Activated T-cell treated with anti-CD3 and anti-CD28 coated beads, Interleukin-2, amount 50 U/mL, for 24 hours (primary cell): ENCODE data around the gene EDEM2.
"Not testable (repeated sequence)": the region's sequence is repeated elsewhere in the genome, so short reads cannot be mapped to it uniquely, and the experiment has no call there.

Experiments
- DNase-seq: peaks from one replicate; pipeline ENCODE4 v3.0.0-alpha.2; 2020
- H3K27ac Mint-ChIP-seq: 2 replicates; pipeline ENCODE4 v1.8.0; 2020; ENCODE audit warnings: mild to moderate bottlenecking, mixed read lengths
- H3K27me3 Mint-ChIP-seq: 2 replicates; pipeline ENCODE4 v1.8.0; 2020; ENCODE audit warnings: mixed read lengths
- H3K36me3 Mint-ChIP-seq: 2 replicates; pipeline ENCODE4 v1.8.0; 2020; ENCODE audit warnings: low read depth, mixed read lengths
- H3K4me1 Mint-ChIP-seq: 2 replicates; pipeline ENCODE4 v1.8.0; 2020; ENCODE audit warnings: low read depth, mixed read lengths
- H3K4me3 Mint-ChIP-seq: 2 replicates; pipeline ENCODE4 v1.8.0; 2020; ENCODE audit warnings: mild to moderate bottlenecking, moderate library complexity, mixed read lengths
- H3K9me3 Mint-ChIP-seq: 2 replicates; pipeline ENCODE4 v1.8.0; 2020; ENCODE audit warnings: mixed read lengths

Gene EDEM2

DNA sequence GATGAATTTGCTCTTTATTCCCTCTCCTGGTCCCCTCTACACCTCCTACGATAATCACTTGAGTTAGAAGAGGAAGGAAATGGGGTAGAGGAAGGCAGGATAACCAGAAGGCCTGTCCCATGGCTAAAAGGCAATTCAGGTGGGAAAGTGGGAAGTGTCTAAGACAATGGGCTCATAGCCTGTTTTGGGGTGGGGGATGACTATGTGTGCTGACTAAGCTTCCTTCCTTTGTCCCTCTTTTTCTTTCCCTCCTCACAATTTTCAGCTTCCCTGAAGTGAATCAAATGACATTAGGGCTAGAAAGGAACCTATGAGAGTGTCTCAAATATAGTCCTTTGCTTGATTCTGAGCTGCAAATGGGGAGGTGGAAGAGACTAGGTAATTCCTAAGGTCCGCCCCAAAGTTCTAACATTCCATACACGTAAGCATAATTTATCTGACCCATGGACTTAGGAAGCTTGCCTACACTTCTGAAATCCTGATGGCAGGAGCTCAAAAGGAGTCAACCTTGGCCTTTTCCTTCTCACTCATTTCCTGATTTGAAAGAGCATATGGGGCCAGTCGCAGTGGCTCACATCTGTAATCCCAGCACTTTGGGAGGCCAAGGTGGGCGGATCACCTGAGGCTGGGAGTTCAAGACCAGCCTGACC is 24.3 kb downstream of the EDEM2 start:
- no peak for DNase-seq
- Mint-ChIP-seq H3K4me1 (peaks cover 6% of the 10 kb centered on the region), H3K27ac (no peak overlapping the region), H3K9me3 (no peaks in the 10 kb centered on the region), H3K36me3 (peaks cover 91% of the 10 kb centered on the region), H3K4me3 (no peak overlapping the region), H3K27me3 (no peaks in the 10 kb centered on the region)

DNA sequence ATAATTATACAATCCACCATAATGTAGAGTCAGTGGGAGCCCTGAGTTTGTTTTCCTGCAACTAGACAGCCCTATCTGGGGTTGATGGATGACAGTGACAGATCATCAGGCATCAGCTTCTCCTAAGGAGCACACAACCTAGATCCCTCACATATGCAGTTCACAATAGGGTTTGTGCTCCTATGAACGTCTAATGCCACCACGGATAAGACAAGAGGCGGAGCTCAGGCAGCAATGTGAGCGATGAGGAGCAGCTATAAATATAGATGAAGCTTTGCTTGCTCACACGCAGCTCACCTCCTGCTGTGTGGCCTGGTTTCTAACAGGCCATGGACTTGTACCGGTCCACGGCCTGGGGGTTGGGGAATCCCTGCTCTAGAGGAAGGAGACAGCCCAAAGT is 25.9 kb downstream of the EDEM2 start:
- H3K27ac Mint-ChIP-seq, result peak overlapping the region; percentile 40

DNA sequence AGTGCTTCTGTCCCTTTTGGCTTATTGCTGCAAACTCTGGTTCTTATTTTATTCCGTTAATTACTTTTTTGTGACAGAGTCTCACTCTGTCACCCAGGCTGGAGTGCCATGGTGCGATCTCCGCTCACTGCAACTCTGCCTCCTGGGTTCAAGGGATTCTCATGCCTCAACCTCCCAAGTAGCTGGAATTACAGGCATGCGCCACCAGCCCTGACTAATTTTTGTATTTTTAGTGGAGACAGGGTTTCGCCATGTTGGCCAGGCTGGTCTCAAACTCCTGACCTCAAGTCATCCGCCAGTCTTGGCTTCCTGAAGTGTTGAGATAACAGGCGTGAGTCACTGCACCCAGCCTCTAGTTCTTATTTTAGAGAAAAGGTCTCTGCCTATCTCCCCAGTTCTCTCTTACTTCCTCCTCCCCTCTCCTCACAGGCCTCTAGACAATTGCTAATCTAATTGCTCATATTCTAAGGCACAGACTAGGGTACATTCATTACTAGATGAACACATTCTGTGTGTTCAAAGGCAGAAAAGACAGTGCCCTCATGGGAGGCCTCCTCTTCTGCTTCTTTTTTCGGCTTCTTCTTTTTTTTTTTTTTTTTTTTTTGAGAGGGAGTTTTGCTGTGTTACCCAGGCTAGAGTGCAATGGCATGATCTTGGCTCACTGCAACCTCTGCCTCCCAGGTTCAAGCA is 27.0 kb downstream of the EDEM2 start:
- Mint-ChIP-seq H3K27ac (peak overlapping the region; percentile 78), H3K36me3 (peaks cover 93% of the 10 kb centered on the region), H3K27me3 (no peaks in the 10 kb centered on the region), H3K4me3 (no peak overlapping the region), H3K9me3 (no peaks in the 10 kb centered on the region), H3K4me1 (peaks cover 13% of the 10 kb centered on the region)
- no peak for DNase-seq

More for the DNA sequence above, 25.9 kb downstream of the EDEM2 start:
- Mint-ChIP-seq H3K36me3 (peaks cover 92% of the 10 kb centered on the region), H3K4me1 (peaks cover 13% of the 10 kb centered on the region), H3K4me3 (no peak overlapping the region), H3K27me3 (no peaks in the 10 kb centered on the region), H3K9me3 (no peaks in the 10 kb centered on the region)
- no peak for DNase-seq

DNA sequence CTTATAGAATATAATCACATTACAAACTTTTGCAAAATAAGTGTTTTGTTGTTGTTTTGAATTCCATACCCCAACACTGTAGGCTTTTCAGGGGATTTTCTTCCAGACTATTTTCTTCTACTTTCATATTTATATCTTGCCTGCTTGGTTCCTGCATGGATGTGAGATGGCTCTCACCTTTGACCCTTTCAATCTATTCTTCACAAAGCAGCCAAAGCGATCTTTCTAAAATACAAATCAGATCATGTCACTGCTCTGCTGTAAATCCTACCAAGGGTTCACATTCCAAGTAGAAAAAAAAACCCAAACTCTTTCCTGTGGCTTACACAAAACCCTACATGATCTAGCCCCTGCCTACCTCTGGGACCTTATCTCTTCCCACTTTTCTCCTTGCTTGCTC is 29.5 kb downstream of the EDEM2 start:
- H3K27me3 Mint-ChIP-seq, result no peaks in the 10 kb centered on the region
- no peaks in the 10 kb centered on the region for H3K9me3 Mint-ChIP-seq
- peaks cover 13% of the 10 kb centered on the region for H3K4me1 Mint-ChIP-seq
- peaks cover 85% of the 10 kb centered on the region for H3K36me3 Mint-ChIP-seq
- no peak for DNase-seq
- no peak overlapping the region for H3K4me3 Mint-ChIP-seq
- H3K27ac Mint-ChIP-seq, result peak overlapping the region; percentile 14

DNA sequence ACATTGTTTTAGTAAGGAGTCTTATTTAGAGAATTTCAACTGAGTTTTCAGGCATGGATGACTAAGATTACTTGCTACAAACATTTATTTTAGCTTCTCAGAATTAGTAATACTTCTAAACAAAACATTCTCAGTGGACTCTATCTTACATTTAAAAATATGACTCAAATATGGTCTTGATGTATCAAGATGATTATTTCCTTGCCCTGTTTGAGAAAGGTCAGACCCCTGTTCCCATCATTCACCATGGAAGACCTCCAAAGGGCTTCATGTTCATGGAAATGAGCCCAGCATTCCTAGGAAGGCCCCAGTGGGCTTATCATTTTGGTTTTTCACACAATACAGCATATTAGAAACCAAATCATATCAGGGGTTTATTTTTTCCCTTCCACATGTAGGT is 29.9 kb downstream of the EDEM2 start:
- peak overlapping the region; percentile 78 for H3K27ac Mint-ChIP-seq

DNA sequence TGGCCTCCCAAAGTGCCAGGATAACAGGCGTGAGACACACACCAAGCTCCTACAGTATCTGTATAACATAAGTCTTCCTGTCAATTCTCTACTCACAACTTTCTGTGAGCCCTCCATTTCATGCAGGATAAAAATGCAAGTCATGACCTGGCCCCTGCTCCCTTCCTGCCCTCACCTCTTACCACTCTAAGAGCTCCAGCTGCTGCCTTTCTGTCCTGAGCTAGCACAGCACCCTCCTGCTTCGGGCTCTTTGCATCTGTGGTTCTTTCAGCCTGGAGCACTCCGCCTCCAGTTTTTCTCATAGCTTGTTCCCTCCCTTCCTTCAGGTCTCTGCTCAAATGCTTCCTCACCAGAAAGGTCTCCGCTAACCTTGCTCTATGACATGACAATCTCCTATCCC is 30.9 kb downstream of the EDEM2 start:
- Mint-ChIP-seq H3K4me3 (no peak overlapping the region), H3K27me3 (no peaks in the 10 kb centered on the region), H3K36me3 (peaks cover 83% of the 10 kb centered on the region), H3K4me1 (peaks cover 14% of the 10 kb centered on the region), H3K27ac (peak overlapping the region; percentile 78), H3K9me3 (no peaks in the 10 kb centered on the region)
- no peak for DNase-seq

More for the DNA sequence above, 29.9 kb downstream of the EDEM2 start:
- no peaks in the 10 kb centered on the region for H3K27me3 Mint-ChIP-seq
- no peak for DNase-seq
- H3K9me3 Mint-ChIP-seq, result no peaks in the 10 kb centered on the region
- H3K36me3 Mint-ChIP-seq, result peaks cover 86% of the 10 kb centered on the region
- no peak overlapping the region for H3K4me3 Mint-ChIP-seq
- H3K4me1 Mint-ChIP-seq, result peaks cover 13% of the 10 kb centered on the region

DNA sequence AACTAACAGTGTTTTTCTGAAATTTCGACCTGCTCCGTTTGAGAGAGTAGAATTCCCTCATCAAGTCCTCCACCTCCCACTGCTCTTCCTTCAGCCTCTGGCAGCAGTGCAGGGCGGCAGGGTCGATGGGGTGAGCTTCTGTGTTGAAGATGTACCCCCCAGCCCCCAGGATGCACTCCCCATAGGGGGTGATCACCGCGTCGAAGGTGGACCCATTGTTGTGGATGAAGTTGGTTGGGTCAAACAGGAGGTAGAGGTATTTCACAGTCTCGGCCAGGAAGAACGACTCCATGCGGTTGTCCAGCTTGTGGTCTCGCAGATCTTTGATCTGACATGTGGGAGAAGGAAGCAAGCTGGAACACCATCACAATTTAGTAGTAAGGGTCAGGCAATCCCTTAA is 31.5 kb downstream of the EDEM2 start:
- H3K36me3 Mint-ChIP-seq, result peaks cover 80% of the 10 kb centered on the region
- H3K27me3 Mint-ChIP-seq, result no peaks in the 10 kb centered on the region
- no peaks in the 10 kb centered on the region for H3K9me3 Mint-ChIP-seq
- H3K4me1 Mint-ChIP-seq, result peaks cover 14% of the 10 kb centered on the region
- H3K4me3 Mint-ChIP-seq, result no peak overlapping the region
- peak overlapping the region; percentile 78 for H3K27ac Mint-ChIP-seq
- DNase-seq, result no peak

DNA sequence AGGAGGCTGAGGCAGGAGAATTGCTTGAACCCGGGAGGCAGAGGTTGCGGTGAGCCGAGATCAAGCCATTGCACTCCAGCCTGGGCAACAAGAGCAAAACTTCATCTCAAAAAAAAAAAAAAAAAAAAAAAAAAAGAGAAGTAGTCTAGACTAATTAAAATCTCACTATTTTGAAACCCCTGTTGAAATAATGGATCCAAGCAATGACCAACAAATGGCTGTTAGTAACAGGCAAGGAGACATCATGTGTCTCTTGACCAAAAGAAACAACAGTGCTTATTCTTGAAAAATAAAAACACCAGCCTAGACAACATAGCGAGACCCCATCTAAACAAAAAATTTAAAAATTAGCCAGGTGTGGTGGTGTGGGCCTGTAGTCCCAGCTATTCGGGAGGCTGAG is 34.9 kb downstream of the EDEM2 start:
- not testable (repeated sequence) for H3K4me3 Mint-ChIP-seq, H3K27me3 Mint-ChIP-seq, H3K9me3 Mint-ChIP-seq, H3K4me1 Mint-ChIP-seq, H3K27ac Mint-ChIP-seq, DNase-seq
- peaks cover 58% of the 10 kb centered on the region for H3K36me3 Mint-ChIP-seq

DNA sequence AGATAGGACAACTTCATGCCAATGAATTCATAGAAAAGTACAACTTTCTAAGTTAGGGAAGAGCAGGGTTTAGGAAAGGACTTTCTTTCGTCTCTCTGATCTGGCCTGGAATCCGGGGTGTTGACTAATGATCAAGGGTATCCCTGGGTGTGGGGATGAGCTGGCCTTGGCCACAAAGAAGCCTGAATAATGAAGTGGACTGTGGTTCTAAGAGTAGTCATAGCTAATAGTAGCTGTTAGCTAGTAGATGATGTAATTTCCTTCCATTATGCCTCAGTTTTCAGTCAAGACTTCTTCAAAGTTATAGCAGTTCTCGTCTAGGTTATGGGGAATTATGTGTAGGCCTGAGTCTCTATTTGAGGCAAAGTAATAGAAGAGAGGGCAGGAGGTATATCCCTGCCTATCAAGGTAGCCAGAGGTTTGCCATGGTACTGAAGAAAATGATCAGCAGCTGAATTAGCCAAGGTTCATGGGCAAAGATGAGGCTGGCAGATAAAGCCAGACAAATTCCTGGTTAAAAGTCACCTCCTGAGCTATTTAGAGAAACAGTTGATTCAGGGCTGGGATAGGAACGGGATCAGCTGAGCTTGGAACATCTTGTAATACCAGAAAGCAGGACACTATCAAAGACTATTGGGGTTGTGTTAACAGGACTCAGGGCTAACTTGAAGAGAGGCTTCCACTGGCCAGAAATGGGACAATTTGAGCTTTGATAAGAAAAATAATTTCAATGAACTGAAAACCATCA is 35.8 kb downstream of the EDEM2 start:
- Mint-ChIP-seq H3K27ac (peak overlapping the region; percentile 34), H3K27me3 (no peaks in the 10 kb centered on the region), H3K36me3 (peaks cover 49% of the 10 kb centered on the region), H3K4me3 (no peak overlapping the region), H3K4me1 (peaks cover 3% of the 10 kb centered on the region), H3K9me3 (no peaks in the 10 kb centered on the region)
- DNase-seq, result no peak

DNA sequence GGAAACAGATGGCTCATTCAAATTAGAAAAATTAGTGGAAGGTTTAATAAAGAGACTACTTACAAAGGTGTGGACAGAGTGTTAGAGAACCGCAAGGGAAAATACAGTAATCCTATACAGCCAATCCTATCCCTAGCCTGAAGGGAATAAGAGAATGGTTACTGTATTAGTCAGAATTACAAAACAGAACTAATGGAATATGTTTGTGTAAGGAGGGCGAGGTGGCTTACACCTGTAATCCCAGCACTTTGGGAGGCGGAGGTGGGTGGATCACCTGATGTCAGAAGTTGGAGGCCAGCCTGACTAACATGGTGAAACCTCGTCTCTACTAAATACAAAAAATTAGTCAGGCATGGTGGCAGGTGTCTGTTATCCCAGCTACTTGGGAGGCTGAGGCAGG is 38.2 kb downstream of the EDEM2 start:
- H3K27ac Mint-ChIP-seq, result no peak overlapping the region
- H3K27me3 Mint-ChIP-seq, result no peaks in the 10 kb centered on the region
- H3K9me3 Mint-ChIP-seq, result no peaks in the 10 kb centered on the region
- H3K4me3 Mint-ChIP-seq, result no peak overlapping the region
- peaks cover 29% of the 10 kb centered on the region for H3K36me3 Mint-ChIP-seq
- no peak for DNase-seq
- H3K4me1 Mint-ChIP-seq, result peaks cover 3% of the 10 kb centered on the region

DNA sequence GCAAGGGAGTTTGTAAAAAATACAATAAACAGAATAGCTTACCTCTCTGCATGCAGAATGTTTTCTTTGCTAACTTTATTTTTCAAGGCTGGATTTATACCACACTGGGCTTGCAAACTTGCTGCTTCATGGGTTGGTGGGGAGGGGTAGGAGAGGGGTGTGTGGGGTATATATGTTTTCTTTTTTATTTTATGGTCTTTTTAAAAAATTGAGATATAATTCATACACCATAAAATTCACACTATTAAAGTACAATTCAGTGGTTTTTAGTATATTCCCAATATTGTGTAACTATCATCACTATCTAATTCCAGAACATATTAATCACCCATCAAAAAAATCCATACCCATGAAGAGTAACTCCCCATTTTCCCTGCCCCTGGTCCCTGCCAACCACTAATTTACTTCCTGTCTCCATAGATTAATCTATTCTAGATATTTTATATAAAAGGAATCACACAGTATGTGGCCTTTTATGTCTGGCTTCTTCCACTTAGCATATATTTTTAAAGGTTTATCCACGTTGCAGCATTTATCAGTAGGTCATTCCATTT is 40.2 kb downstream of the EDEM2 start:
- Mint-ChIP-seq H3K4me3 (no peak overlapping the region), H3K9me3 (no peaks in the 10 kb centered on the region), H3K36me3 (peaks cover 16% of the 10 kb centered on the region), H3K27ac (no peak overlapping the region), H3K27me3 (no peaks in the 10 kb centered on the region), H3K4me1 (peaks cover 3% of the 10 kb centered on the region)
- no peak for DNase-seq

DNA sequence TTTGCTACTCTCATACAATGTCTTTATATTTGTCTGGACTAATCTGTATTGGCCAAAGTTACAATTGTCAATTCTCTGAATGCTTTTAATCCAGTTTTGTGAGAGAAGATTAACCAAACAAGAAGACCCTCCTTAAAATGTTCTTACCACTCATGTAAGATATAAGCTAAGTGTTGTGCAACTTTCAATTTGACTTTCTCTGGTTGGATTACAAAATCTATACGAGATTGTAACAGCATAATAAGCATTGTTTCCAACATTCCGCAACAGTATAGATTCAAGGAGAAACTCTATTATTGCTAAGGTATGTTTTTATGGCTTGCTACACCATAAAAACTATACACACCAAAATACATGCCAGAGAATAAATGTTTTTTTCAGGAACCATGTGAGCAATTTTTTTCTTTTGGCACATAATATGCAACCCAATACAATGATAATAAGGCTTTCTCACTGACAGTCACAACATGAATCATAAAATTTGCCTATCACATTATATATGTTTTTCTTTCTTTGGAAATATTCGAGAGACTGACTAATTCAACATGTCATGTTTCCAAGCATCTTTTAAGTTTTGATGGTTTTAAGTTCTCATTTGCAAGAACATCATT is 42.3 kb downstream of the EDEM2 start:
- H3K27me3 Mint-ChIP-seq, result no peaks in the 10 kb centered on the region
- no peaks in the 10 kb centered on the region for H3K9me3 Mint-ChIP-seq
- H3K36me3 Mint-ChIP-seq, result peaks cover 3% of the 10 kb centered on the region
- no peaks in the 10 kb centered on the region for H3K4me1 Mint-ChIP-seq
- H3K4me3 Mint-ChIP-seq, result no peak overlapping the region
- no peak overlapping the region for H3K27ac Mint-ChIP-seq
- DNase-seq, result no peak

DNA sequence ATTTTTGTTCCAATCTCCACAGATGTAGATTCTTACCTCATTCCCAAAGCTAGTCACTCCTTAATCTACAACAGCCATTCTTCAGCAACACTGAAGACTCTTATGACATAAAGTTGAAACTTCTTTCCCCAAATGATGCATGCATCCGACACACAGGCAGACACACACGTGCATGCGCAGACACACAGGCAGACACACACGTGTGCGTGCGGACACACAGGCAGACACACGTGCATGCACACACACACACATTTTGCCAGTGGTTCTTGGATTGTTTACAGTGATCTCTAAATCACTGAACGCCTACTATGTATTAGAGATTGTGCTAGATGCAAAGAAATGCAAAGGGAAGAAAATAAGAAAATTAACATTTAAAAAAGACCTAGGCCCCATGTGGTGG is 45.5 kb downstream of the EDEM2 start:
- Mint-ChIP-seq H3K4me3 (no peak overlapping the region), H3K27ac (no peak overlapping the region), H3K36me3 (no peaks in the 10 kb centered on the region), H3K27me3 (no peaks in the 10 kb centered on the region), H3K9me3 (no peaks in the 10 kb centered on the region), H3K4me1 (no peaks in the 10 kb centered on the region)
- DNase-seq, result no peak

DNA sequence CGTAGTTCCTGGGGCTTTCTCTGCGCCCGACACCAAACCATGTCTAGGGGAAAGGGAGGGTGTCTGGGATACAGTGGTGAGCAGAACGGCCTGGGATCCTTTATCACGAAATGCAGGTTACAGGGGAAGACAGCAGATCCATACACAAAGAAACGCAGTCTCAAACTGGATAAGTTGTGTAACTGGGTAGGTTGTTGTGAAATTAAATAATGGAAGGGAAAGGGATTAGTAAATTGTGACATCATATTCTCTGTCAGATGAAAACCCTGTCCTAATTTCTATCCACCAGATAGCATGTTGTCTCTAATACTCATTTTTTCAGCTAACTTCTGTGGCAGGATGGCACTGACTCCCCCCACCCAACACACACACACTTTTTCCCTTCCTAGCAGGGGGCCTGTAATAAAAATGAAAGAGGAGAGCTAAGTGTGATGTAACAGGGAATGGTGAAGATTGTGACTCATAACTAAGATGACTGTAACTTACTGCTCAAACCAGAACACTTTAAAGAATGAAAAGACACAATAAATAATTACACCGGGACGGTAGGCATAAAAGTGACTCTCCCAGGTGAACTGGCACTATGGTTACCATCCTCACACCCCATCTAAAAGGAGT is 53.8 kb downstream of the EDEM2 start:
- DNase-seq, result peak; percentile 54
- Mint-ChIP-seq H3K27me3 (no peaks in the 10 kb centered on the region), H3K4me3 (peak overlapping the region; percentile 84), H3K9me3 (no peaks in the 10 kb centered on the region), H3K4me1 (peaks cover 51% of the 10 kb centered on the region), H3K27ac (peak overlapping the region; percentile 100), H3K36me3 (peaks cover 21% of the 10 kb centered on the region)
